Loucy (cell line): ENCODE data around the gene GPC2.

ENCODE experiments used
- EZH2phosphoT487 ChIP-seq: fragments of 200-600 bp; IDR thresholded peaks from 2 replicates; pipeline ENCODE4 v1.6.1; 2018; ENCODE audit warnings: antibody characterized with exemption, mild to moderate bottlenecking, moderate library complexity, borderline replicate concordance
- TF ChIP-seq, protein P1 (sequence below): fragments of 200-600 bp; sonication (generic); conservative IDR thresholded peaks from 2 replicates; pipeline ENCODE4 v1.5.1; 2014; ENCODE audit warnings: mild to moderate bottlenecking, antibody characterized with exemption, low read length

DNA sequence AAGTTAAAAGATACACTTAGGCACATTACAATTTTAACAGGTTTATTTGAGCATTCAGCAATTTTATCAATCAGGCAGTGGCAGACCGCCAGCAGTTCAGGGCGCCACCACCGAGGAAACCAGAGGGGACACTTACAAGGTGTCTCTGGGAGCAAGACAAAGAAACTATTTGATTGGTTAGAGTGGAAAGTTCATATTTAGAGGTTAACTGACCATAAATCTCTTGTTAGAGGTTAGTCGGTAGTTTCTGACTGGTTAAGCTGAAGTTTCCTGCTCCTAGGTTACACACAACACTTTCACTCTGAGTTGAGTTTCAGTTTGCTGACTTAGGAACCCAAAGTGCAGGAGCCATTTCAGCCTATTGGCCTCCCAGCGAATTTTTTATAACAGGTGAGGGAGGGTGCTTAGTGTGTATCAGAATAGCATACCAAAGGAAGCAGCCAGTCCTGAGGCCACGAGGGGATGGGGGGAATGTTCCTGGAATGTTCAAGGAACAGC, 31.8 kb upstream of the GPC2 start:
- TF ChIP-seq, protein P1, sequence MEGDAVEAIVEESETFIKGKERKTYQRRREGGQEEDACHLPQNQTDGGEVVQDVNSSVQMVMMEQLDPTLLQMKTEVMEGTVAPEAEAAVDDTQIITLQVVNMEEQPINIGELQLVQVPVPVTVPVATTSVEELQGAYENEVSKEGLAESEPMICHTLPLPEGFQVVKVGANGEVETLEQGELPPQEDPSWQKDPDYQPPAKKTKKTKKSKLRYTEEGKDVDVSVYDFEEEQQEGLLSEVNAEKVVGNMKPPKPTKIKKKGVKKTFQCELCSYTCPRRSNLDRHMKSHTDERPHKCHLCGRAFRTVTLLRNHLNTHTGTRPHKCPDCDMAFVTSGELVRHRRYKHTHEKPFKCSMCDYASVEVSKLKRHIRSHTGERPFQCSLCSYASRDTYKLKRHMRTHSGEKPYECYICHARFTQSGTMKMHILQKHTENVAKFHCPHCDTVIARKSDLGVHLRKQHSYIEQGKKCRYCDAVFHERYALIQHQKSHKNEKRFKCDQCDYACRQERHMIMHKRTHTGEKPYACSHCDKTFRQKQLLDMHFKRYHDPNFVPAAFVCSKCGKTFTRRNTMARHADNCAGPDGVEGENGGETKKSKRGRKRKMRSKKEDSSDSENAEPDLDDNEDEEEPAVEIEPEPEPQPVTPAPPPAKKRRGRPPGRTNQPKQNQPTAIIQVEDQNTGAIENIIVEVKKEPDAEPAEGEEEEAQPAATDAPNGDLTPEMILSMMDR, result no peak
- no peak for TF ChIP-seq EZH2phosphoT487
